Measurements from ENCODE around the gene CHIT1. TPM values are rescaled to one million over a fixed set of nuclear protein-coding genes. Genes with fewer than 3 reads are reported as not detected.
"Not testable (repeated sequence)": the region's sequence is repeated elsewhere in the genome, so short reads cannot be mapped to it uniquely, and the experiment has no call there.

The CHIT1 gene
- total RNA-seq, 2 donors from 2014 or later, result 2.8 to 6.7 TPM

- H3K27ac Mint-ChIP-seq, result peak overlapping the region; percentile 71
- H3K4me1 Mint-ChIP-seq, result peaks cover 19% of the 10 kb centered on the region
- H3K4me3 Mint-ChIP-seq, result peak overlapping the region; percentile 38
- H3K36me3 Mint-ChIP-seq (ENCODE audit: low read depth), result no peaks in the 10 kb centered on the region
- peak; percentile 49 for ATAC-seq (replicated peaks)
- H3K27me3 Mint-ChIP-seq, result no peaks in the 10 kb centered on the region
- H3K9me3 Mint-ChIP-seq, result no peaks in the 10 kb centered on the region
These were observed 41.7 kb upstream of the CHIT1 start for GRCh38 chr1:203271018-203271743.

- Mint-ChIP-seq H3K27me3 (no peaks in the 10 kb centered on the region), H3K36me3 (ENCODE audit: low read depth) (no peaks in the 10 kb centered on the region), H3K9me3 (no peaks in the 10 kb centered on the region), H3K27ac (peak overlapping the region; percentile 71), H3K4me3 (peak overlapping the region; percentile 38), H3K4me1 (peaks cover 19% of the 10 kb centered on the region)
- no peak for ATAC-seq (replicated peaks)
These were observed 41.0 kb upstream of the CHIT1 start for GRCh38 chr1:203270448-203270847.

- Mint-ChIP-seq H3K4me1 (peaks cover 19% of the 10 kb centered on the region), H3K27me3 (no peaks in the 10 kb centered on the region), H3K4me3 (no peak overlapping the region), H3K9me3 (no peaks in the 10 kb centered on the region), H3K36me3 (ENCODE audit: low read depth) (no peaks in the 10 kb centered on the region), H3K27ac (no peak overlapping the region)
- ATAC-seq (replicated peaks), result no peak
These were observed 40.2 kb upstream of the CHIT1 start for GRCh38 chr1:203269654-203270020.

GRCh38 chr1:203268901-203269653 is 39.6 kb upstream of the CHIT1 start:
- peak; percentile 25 for ATAC-seq (replicated peaks)
- no peak overlapping the region for H3K27ac Mint-ChIP-seq
- H3K4me1 Mint-ChIP-seq, result peaks cover 15% of the 10 kb centered on the region
- no peaks in the 10 kb centered on the region for H3K27me3 Mint-ChIP-seq
- H3K9me3 Mint-ChIP-seq, result no peaks in the 10 kb centered on the region
- no peak overlapping the region for H3K4me3 Mint-ChIP-seq
- H3K36me3 Mint-ChIP-seq (ENCODE audit: low read depth), result no peaks in the 10 kb centered on the region

- peak overlapping the region; percentile 83 for H3K27ac Mint-ChIP-seq
- peaks cover 15% of the 10 kb centered on the region for H3K4me1 Mint-ChIP-seq
- no peaks in the 10 kb centered on the region for H3K27me3 Mint-ChIP-seq
- no peak for ATAC-seq (replicated peaks)
- no peaks in the 10 kb centered on the region for H3K36me3 Mint-ChIP-seq (ENCODE audit: low read depth)
- peak overlapping the region; percentile 89 for H3K4me3 Mint-ChIP-seq
- no peaks in the 10 kb centered on the region for H3K9me3 Mint-ChIP-seq
These were observed 38.4 kb upstream of the CHIT1 start for GRCh38 chr1:203267912-203268311.

- Mint-ChIP-seq H3K36me3 (ENCODE audit: low read depth) (no peaks in the 10 kb centered on the region), H3K9me3 (no peaks in the 10 kb centered on the region), H3K4me1 (peaks cover 15% of the 10 kb centered on the region), H3K4me3 (peak overlapping the region; percentile 89), H3K27ac (peak overlapping the region; percentile 83), H3K27me3 (no peaks in the 10 kb centered on the region)
- peak; percentile 76 for ATAC-seq (replicated peaks)
These were observed 37.9 kb upstream of the CHIT1 start for GRCh38 chr1:203267347-203267846.

- H3K36me3 Mint-ChIP-seq (ENCODE audit: low read depth); H3K27ac Mint-ChIP-seq; H3K4me3 Mint-ChIP-seq; H3K9me3 Mint-ChIP-seq; H3K27me3 Mint-ChIP-seq; ATAC-seq (replicated peaks): not testable (repeated sequence)
- peaks cover 10% of the 10 kb centered on the region for H3K4me1 Mint-ChIP-seq
These were observed 36.7 kb upstream of the CHIT1 start for GRCh38 chr1:203266140-203266539.

DNA sequence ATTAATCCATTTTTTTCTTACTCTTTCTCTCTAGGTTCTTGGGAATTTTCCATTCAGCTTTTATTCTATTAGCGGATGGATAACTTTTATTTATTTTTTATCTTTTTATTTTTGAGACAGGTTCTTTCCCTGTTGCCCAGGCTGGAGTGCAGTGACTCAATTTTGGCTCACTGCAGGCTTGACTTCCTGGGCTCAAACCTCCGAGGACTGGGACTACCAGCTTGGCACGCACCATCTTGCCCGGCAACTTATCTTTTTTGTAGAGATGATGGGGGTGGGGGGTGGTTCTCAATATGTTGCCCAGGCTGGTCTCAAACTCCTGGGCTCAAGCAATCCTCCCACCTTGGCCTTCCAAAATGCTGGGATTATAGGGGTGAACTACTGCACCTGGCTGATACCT is 36.1 kb upstream of the CHIT1 start:
- no peaks in the 10 kb centered on the region for H3K27me3 Mint-ChIP-seq
- no peak overlapping the region for H3K27ac Mint-ChIP-seq
- no peaks in the 10 kb centered on the region for H3K36me3 Mint-ChIP-seq (ENCODE audit: low read depth)
- H3K4me3 Mint-ChIP-seq, result no peak overlapping the region
- H3K4me1 Mint-ChIP-seq, result peaks cover 6% of the 10 kb centered on the region
- H3K9me3 Mint-ChIP-seq, result no peaks in the 10 kb centered on the region
- ATAC-seq (replicated peaks), result no peak

GRCh38 chr1:203264052-203264501 is 34.6 kb upstream of the CHIT1 start:
- ATAC-seq (replicated peaks), result no peak
- Mint-ChIP-seq H3K36me3 (ENCODE audit: low read depth) (no peaks in the 10 kb centered on the region), H3K27ac (no peak overlapping the region), H3K9me3 (no peaks in the 10 kb centered on the region), H3K4me1 (peaks cover 6% of the 10 kb centered on the region), H3K4me3 (no peak overlapping the region), H3K27me3 (no peaks in the 10 kb centered on the region)

DNA sequence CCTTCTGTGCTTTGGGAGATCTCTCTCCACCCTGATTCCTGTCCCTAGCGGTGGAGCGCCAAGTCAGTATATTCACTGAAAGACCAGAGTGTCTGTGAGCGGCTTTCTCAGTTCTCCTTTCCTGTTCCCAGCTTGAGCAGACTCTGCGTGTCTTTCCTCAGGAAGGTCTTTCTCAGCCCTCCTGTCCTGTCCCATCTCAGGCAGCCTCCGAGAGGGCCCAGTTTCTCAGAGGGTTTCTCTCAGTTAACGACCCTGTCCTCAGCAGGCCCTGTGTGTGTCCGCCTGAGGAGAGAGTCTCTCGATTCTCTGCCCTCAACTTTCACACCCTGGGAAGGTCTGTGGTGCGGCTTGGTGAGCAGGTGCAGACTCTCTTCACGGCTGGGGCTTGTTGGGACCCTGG is 34.0 kb upstream of the CHIT1 start:
- Mint-ChIP-seq H3K4me1 (peaks cover 6% of the 10 kb centered on the region), H3K27me3 (no peaks in the 10 kb centered on the region), H3K27ac (no peak overlapping the region), H3K4me3 (no peak overlapping the region), H3K9me3 (no peaks in the 10 kb centered on the region), H3K36me3 (ENCODE audit: low read depth) (no peaks in the 10 kb centered on the region)
- ATAC-seq (replicated peaks), result no peak

GRCh38 chr1:203256636-203257035 is 27.2 kb upstream of the CHIT1 start:
- ATAC-seq (replicated peaks); H3K4me3 Mint-ChIP-seq; H3K27ac Mint-ChIP-seq; H3K36me3 Mint-ChIP-seq (ENCODE audit: low read depth); H3K4me1 Mint-ChIP-seq; H3K9me3 Mint-ChIP-seq: not testable (repeated sequence)
- peaks cover 32% of the 10 kb centered on the region for H3K27me3 Mint-ChIP-seq

GRCh38 chr1:203254782-203255181 is 25.3 kb upstream of the CHIT1 start:
- not testable (repeated sequence) for H3K4me3 Mint-ChIP-seq; H3K4me1 Mint-ChIP-seq; H3K27ac Mint-ChIP-seq; ATAC-seq (replicated peaks); H3K36me3 Mint-ChIP-seq (ENCODE audit: low read depth); H3K9me3 Mint-ChIP-seq
- peaks cover 39% of the 10 kb centered on the region for H3K27me3 Mint-ChIP-seq

GRCh38 chr1:203252678-203253077 is 23.2 kb upstream of the CHIT1 start:
- H3K27ac Mint-ChIP-seq, result no peak overlapping the region
- no peaks in the 10 kb centered on the region for H3K4me1 Mint-ChIP-seq
- peaks cover 8% of the 10 kb centered on the region for H3K9me3 Mint-ChIP-seq
- peaks cover 46% of the 10 kb centered on the region for H3K27me3 Mint-ChIP-seq
- H3K36me3 Mint-ChIP-seq (ENCODE audit: low read depth), result peaks cover 5% of the 10 kb centered on the region
- no peak overlapping the region for H3K4me3 Mint-ChIP-seq
- ATAC-seq (replicated peaks), result no peak

- no peak for ATAC-seq (replicated peaks)
- Mint-ChIP-seq H3K27me3 (peaks cover 48% of the 10 kb centered on the region), H3K4me1 (no peaks in the 10 kb centered on the region), H3K9me3 (peaks cover 8% of the 10 kb centered on the region), H3K36me3 (ENCODE audit: low read depth) (peaks cover 5% of the 10 kb centered on the region), H3K27ac (no peak overlapping the region), H3K4me3 (no peak overlapping the region)
These were observed 22.0 kb upstream of the CHIT1 start for GRCh38 chr1:203251466-203251865.

DNA sequence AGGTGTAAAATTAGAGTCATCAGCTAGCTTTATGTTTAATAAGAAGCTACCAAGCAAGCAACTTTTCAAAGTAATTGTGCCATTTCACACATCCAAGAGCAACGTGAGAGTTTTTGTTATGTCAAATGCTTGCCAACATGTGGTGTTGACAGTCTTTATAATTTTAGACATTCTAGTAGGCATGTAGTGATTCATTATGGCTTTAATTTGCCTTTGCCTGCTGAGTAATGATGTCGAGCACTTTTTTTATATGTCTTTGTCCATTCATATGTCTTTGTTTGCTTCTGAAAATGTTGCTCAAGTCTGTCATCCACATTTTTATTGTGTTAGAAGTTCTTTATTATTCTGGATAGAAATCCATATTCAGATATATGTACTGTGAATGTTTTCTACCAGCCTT is 21.4 kb upstream of the CHIT1 start:
- no peak overlapping the region for H3K4me3 Mint-ChIP-seq
- H3K36me3 Mint-ChIP-seq (ENCODE audit: low read depth), result peaks cover 3% of the 10 kb centered on the region
- no peak overlapping the region for H3K27ac Mint-ChIP-seq
- H3K27me3 Mint-ChIP-seq, result peaks cover 50% of the 10 kb centered on the region
- ATAC-seq (replicated peaks), result no peak
- peaks cover 9% of the 10 kb centered on the region for H3K9me3 Mint-ChIP-seq
- no peaks in the 10 kb centered on the region for H3K4me1 Mint-ChIP-seq

Data from activated T-helper 17 cell treated with anti-CD3 and anti-CD28 coated beads, Interleukin-2, amount 50 U/mL, for 72 hours (primary cell).